H1 (cell line): Measurements from ENCODE around the gene CGNL1. TPM values are rescaled to one million over a fixed set of nuclear protein-coding genes. Genes with fewer than 3 reads are reported as not detected.

ENCODE experiments used
- CTCF ChIA-PET: fragments of 300-600 bp; sonication (Branson Sonifier 250); formaldehyde crosslinking; loops from one replicate; lab custom pipeline; 2021; ENCODE audit not compliant: partially characterized antibody; lab: Charles Lee
- POLR2A ChIA-PET: fragments of 300-600 bp; sonication (Branson Sonifier 250); formaldehyde crosslinking; loops from one replicate; lab custom pipeline; 2021; ENCODE audit warnings: inconsistent platforms; ENCODE audit not compliant: partially characterized antibody; lab: Charles Lee
- DNase-seq, 2 experiments: peaks; one replicate each; pipeline versions ENCODE4 v3.0.0 to v3.0.0-alpha.2; 2010 to 2022; ENCODE audit warnings: low spot score in 2 of 2, low read depth in 1 of 2, mixed read lengths in 1 of 2
- FAIRE-seq: peaks from 2 replicates; lab custom pipeline; 2011; peaks lifted over from hg19 to GRCh38; lab: Jason Lieb, UNC
- H2AFZ ChIP-seq: 2 replicates; pipeline ENCODE4 v1.8.1; 2012; ENCODE audit warnings: low read length, inconsistent platforms
- H2AK5ac ChIP-seq: 2 replicates; pipeline ENCODE4 v1.6.1; 2013; ENCODE audit warnings: low read depth, low read length
- H2BK120ac ChIP-seq: replicated peaks from 2 replicates; pipeline ENCODE3; 2013; ENCODE audit warnings: low read depth, low read length, inconsistent platforms
- H2BK12ac ChIP-seq: 2 replicates; pipeline ENCODE4 v1.6.1; 2013; ENCODE audit warnings: low read depth, low read length
- H2BK15ac ChIP-seq: 2 replicates; pipeline ENCODE4 v1.6.1; 2013; ENCODE audit warnings: low read length
- H2BK20ac ChIP-seq: 2 replicates; pipeline ENCODE4 v1.6.1; 2013; ENCODE audit warnings: low read length
- H2BK5ac ChIP-seq: 2 replicates; pipeline ENCODE4 v1.6.1; 2013; ENCODE audit warnings: low read depth, low read length
- H3K14ac ChIP-seq: 2 replicates; pipeline ENCODE4 v1.6.1; 2013; ENCODE audit warnings: inconsistent platforms; ENCODE audit not compliant: insufficient read length
- H3K18ac ChIP-seq: 2 replicates; pipeline ENCODE4 v1.6.1; 2013; ENCODE audit warnings: low read length; ENCODE audit errors: extremely low read depth
- H3K23ac ChIP-seq: 2 replicates; pipeline ENCODE4 v1.6.1; 2013; ENCODE audit warnings: inconsistent platforms; ENCODE audit not compliant: insufficient read length
- H3K23me2 ChIP-seq: 2 replicates; pipeline ENCODE4 v1.6.1; 2013; ENCODE audit warnings: low read depth, low read length
- H3K27ac ChIP-seq: 2 replicates; pipeline ENCODE4 v1.6.1; 2011; ENCODE audit warnings: low read depth, low read length, inconsistent platforms
- H3K27me3 ChIP-seq, 4 experiments: replicated peaks in 1 of 4; 1 replicate in 1 of 4; 2 replicates in 3 of 4; pipeline versions ENCODE4 v1.6.1 to v1.8.1; 2011 to 2013; ENCODE audit warnings: low read length in 3 of 4, mild to moderate bottlenecking in 3 of 4, inconsistent platforms in 2 of 4, mixed read lengths in 2 of 4, moderate library complexity in 1 of 4; ENCODE audit not compliant: control insufficient read depth in 3 of 4, insufficient read depth in 3 of 4; ENCODE audit errors: extremely low read depth in 1 of 4
- H3K36me3 ChIP-seq, 4 experiments: 2 replicates each; pipeline versions ENCODE4 v1.6.1 to v1.8.1; 2011 to 2013; ENCODE audit warnings: mild to moderate bottlenecking in 4 of 4, low read length in 3 of 4, moderate library complexity in 2 of 4, control low read depth in 1 of 4, inconsistent platforms in 1 of 4; ENCODE audit not compliant: insufficient read depth in 4 of 4, control insufficient read depth in 2 of 4
- H3K4ac ChIP-seq: replicated peaks from 2 replicates; pipeline ENCODE3; 2013; ENCODE audit warnings: low read length, low read depth, mixed read lengths, inconsistent platforms; ENCODE audit not compliant: insufficient read length
- H3K4me1 ChIP-seq, 4 experiments: replicated peaks in 1 of 4; 1 replicate in 1 of 4; 2 replicates in 3 of 4; pipeline versions ENCODE4 v1.6.1 to v1.8.1; 2011 to 2013; ENCODE audit warnings: low read length in 3 of 4, inconsistent platforms in 2 of 4, mixed read lengths in 1 of 4; ENCODE audit not compliant: insufficient read depth in 4 of 4, control insufficient read depth in 3 of 4
- H3K4me2 ChIP-seq, 2 experiments: 2 replicates each; pipeline versions ENCODE4 v1.6.1 to v1.8.1; 2011 to 2013; ENCODE audit warnings: low read depth in 2 of 2, low read length in 2 of 2, control low read depth in 1 of 2, inconsistent platforms in 1 of 2, mild to moderate bottlenecking in 1 of 2; ENCODE audit not compliant: insufficient read depth in 1 of 2
- H3K4me3 ChIP-seq, 4 experiments: fragments of 200-600, 300-600 bp in 1 of 4; sonication (generic), shearing (Covaris generic), sonication (Bioruptor Twin) in 1 of 4; 2 replicates each; pipeline versions ENCODE4 v1.5.1 to v1.8.1; 2011 to 2016; ENCODE audit warnings: low read length in 4 of 4, low read depth in 3 of 4, control low read depth in 2 of 4, inconsistent platforms in 2 of 4, mild to moderate bottlenecking in 2 of 4, mixed read lengths in 1 of 4, moderate library complexity in 1 of 4; ENCODE audit not compliant: insufficient read depth in 2 of 4; ENCODE audit errors: extremely low read depth in 1 of 4
- H3K56ac ChIP-seq: replicated peaks from 2 replicates; pipeline ENCODE3; 2013; ENCODE audit warnings: low read depth, mild to moderate bottlenecking, mixed read lengths, low read length, inconsistent platforms; ENCODE audit not compliant: insufficient read length
- H3K79me1 ChIP-seq: 2 replicates; pipeline ENCODE4 v1.6.1; 2013; ENCODE audit warnings: low read depth, low read length, control low read depth
- H3K79me2 ChIP-seq, 2 experiments: 2 replicates each; pipeline versions ENCODE4 v1.6.1 to v1.8.1; 2012 to 2013; ENCODE audit warnings: low read length in 2 of 2, mild to moderate bottlenecking in 2 of 2, inconsistent platforms in 1 of 2; ENCODE audit not compliant: insufficient read depth in 2 of 2, control insufficient read depth in 1 of 2
- H3K9ac ChIP-seq, 4 experiments: replicated peaks in 1 of 4; 1 replicate in 1 of 4; 2 replicates in 3 of 4; pipeline versions ENCODE4 v1.6.1 to v1.8.1; 2011 to 2013; ENCODE audit warnings: low read depth in 3 of 4, low read length in 3 of 4, control low read depth in 2 of 4, mild to moderate bottlenecking in 2 of 4, moderate library complexity in 2 of 4, inconsistent platforms in 1 of 4; ENCODE audit errors: extremely low read depth in 1 of 4
- H3K9me3 ChIP-seq, 2 experiments: 2 replicates each; pipeline versions ENCODE4 v1.6.1 to v1.8.1; 2012 to 2013; ENCODE audit warnings: mild to moderate bottlenecking in 2 of 2, moderate library complexity in 2 of 2, control low read depth in 1 of 2, inconsistent platforms in 1 of 2, low read depth in 1 of 2, low read length in 1 of 2, mixed read lengths in 1 of 2; ENCODE audit not compliant: insufficient read depth in 2 of 2
- H4K20me1 ChIP-seq, 2 experiments: replicated peaks in 1 of 2; 2 replicates each; pipeline versions ENCODE3 to v1.8.1; 2011 to 2013; ENCODE audit warnings: inconsistent platforms in 2 of 2, low read length in 2 of 2, mild to moderate bottlenecking in 1 of 2; ENCODE audit not compliant: insufficient read depth in 2 of 2, control insufficient read depth in 1 of 2
- H4K5ac ChIP-seq: 2 replicates; pipeline ENCODE4 v1.6.1; 2013; ENCODE audit warnings: low read length, low read depth, mixed read lengths, inconsistent platforms; ENCODE audit not compliant: insufficient read length
- H4K8ac ChIP-seq: 2 replicates; pipeline ENCODE4 v1.8.0; 2013; ENCODE audit warnings: mild to moderate bottlenecking, moderate library complexity, low read length, inconsistent platforms; ENCODE audit not compliant: insufficient read depth; ENCODE audit errors: extremely low read depth
- H4K91ac ChIP-seq: replicated peaks from 2 replicates; pipeline ENCODE3; 2013; ENCODE audit warnings: low read length, mixed read lengths, inconsistent platforms; ENCODE audit not compliant: insufficient read length
- ASH2L ChIP-seq: fragments of 200-600, 300-600 bp; sonication (generic); IDR thresholded peaks from one replicate; pipeline ENCODE4 v1.7.1; 2017; ENCODE audit warnings: low read length
- CHD1 ChIP-seq: IDR thresholded peaks from 2 replicates; pipeline ENCODE4 v1.6.1; 2012; ENCODE audit warnings: low read depth, low read length, improper control_type of control experiment
- CTBP2 ChIP-seq: IDR thresholded peaks from 2 replicates; pipeline ENCODE4 v1.7.0; 2011; ENCODE audit warnings: borderline replicate concordance, mild to moderate bottlenecking, moderate library complexity, mixed read lengths, low read length; ENCODE audit not compliant: insufficient read depth, insufficient read length
- EP300 ChIP-seq, 2 experiments: IDR thresholded peaks; 1 replicate in 1 of 2; 2 replicates in 1 of 2; pipeline ENCODE4 v1.6.1; 2011 to 2012; ENCODE audit warnings: low read depth in 2 of 2, low read length in 2 of 2, mild to moderate bottlenecking in 2 of 2, borderline replicate concordance in 1 of 2, inconsistent platforms in 1 of 2, moderate library complexity in 1 of 2
- EZH2 ChIP-seq: fragments of 200-600 bp; sonication (generic); IDR thresholded peaks from 2 replicates; pipeline ENCODE4 v1.7.1; 2012; ENCODE audit warnings: low read depth, mild to moderate bottlenecking, moderate library complexity, low read length, inconsistent platforms; ENCODE audit not compliant: severe bottlenecking
- GABPA ChIP-seq: IDR thresholded peaks from 2 replicates; pipeline ENCODE4 v1.6.1; 2011; ENCODE audit warnings: mild to moderate bottlenecking, low read length, moderate library complexity, borderline replicate concordance; ENCODE audit not compliant: insufficient read depth
- HDAC2 ChIP-seq, 2 experiments: fragments of 300-600 bp in 1 of 2; sonication (generic) in 1 of 2; IDR thresholded peaks; 2 replicates each; pipeline ENCODE4 v1.6.1; 2011 to 2012; ENCODE audit warnings: low read depth in 2 of 2, low read length in 2 of 2, mild to moderate bottlenecking in 2 of 2, moderate library complexity in 2 of 2, borderline replicate concordance in 1 of 2, inconsistent platforms in 1 of 2
- HDAC6 ChIP-seq: IDR thresholded peaks from one replicate; pipeline ENCODE4 v1.7.1; 2012; ENCODE audit warnings: low read depth, mild to moderate bottlenecking, inconsistent platforms, low read length, moderate library complexity
- RNF2 ChIP-seq: fragments of 200-900, 300-1000 bp; sonication (generic); IDR thresholded peaks from 2 replicates; pipeline ENCODE4 v1.7.1; 2016; ENCODE audit warnings: borderline replicate concordance, low read depth, mild to moderate bottlenecking, antibody characterized with exemption, low read length; ENCODE audit not compliant: poor library complexity, severe bottlenecking; ENCODE audit errors: missing control alignments
- TCF12 ChIP-seq: IDR thresholded peaks from 2 replicates; pipeline ENCODE4 v1.6.1; 2011; ENCODE audit warnings: low read depth, mild to moderate bottlenecking, low read length
- polyA plus RNA-seq, 7 experiments: library from polyadenylated mRNA; depleted of rRNA in 3 of 7; stranded (reverse) in 5 of 7; unstranded in 2 of 7; fragments of >200 nt in 5 of 7; fragments of 200-250 nt in 2 of 7; gene quantifications; 1 replicate in 5 of 7; 2 replicates in 1 of 7; 4 replicates in 1 of 7; pipeline versions ENCODE4 v1.2.1 to v1.2.3, GENCODE V29; 2011 to 2013; ENCODE audit warnings: missing spikeins in 2 of 7, mixed read lengths in 2 of 7
- total RNA-seq: library from RNA; stranded (reverse); fragmentation: NEBNext Ultra II Directional; extraction: Animal tissue kit (Norgen Biotek cat#: 25700); gene quantifications from 2 replicates; pipeline ENCODE4 v1.2.1, GENCODE V29; 2021

CGNL1 gene
- total and polyA plus RNA-seq, 2 of the 8 experiments (the other 6 are each of a cell fraction or from before 2014, with no cell fraction given): 21.8 to 75.6 TPM

DNA sequence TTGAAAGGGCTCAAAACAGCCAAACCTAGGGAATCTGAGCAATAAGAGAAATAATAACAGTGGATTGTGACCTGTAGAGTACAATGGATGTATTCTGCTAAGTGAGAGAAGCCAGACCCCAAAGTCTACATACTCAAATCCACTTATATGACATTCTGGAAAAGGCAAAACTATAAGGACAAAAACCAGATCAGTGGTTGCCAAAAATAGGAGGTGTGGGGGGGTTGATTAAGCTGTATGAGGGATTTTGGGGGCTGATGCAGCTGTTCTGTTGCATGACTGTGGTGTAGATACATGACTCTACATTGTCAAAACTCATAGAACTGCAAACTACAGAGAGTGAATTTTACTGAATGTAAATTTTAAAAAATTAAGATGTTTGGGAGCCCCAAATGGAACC, 20.1 kb upstream of the CGNL1 start:
- Histone ChIP-seq H3K14ac (no peak overlapping the region), H4K5ac (no peak overlapping the region), H3K4me1 (peaks cover 2 to 28% (median 13%) of the 10 kb centered on the region in 4 experiments; a peak in 5 of 7 replicates), H2BK12ac (peak overlapping the region; percentile 70; the same call in 1 of the 2 replicates), H3K27me3 (no peaks in the 10 kb centered on the region), H3K56ac (no peak overlapping the region), H3K79me1 (no peaks in the 10 kb centered on the region), H3K23me2 (no peaks in the 10 kb centered on the region), H4K20me1 (no peaks in the 10 kb centered on the region), H2BK5ac (peak overlapping the region; percentile 72; the same call in 1 of the 2 replicates)
- CTCF ChIA-PET: interaction anchor here (0.6 to 8.5 kb wide), 18 partner anchors 8 to 172 kb away, joined by 3 to 56 read pairs (median 5); no protein-coding TSS in a partner anchor
- no peak for TF ChIP-seq CHD1
- no peak for TF ChIP-seq RNF2
- TF ChIP-seq HDAC2 (IDR thresholded peaks at IDR 0.05; ENCODE audit: borderline replicate concordance in 1 of 2, low read depth in 2 of 2, low read length in 2 of 2): no peak
- no peak for TF ChIP-seq HDAC6
- no peak for TF ChIP-seq EP300 (IDR thresholded peaks at IDR 0.05; ENCODE audit: borderline replicate concordance in 1 of 2, low read depth in 2 of 2, low read length in 2 of 2)
- no peak for TF ChIP-seq EZH2
- no peak for TF ChIP-seq GABPA
- TF ChIP-seq ASH2L: no peak
- no peak for TF ChIP-seq TCF12
- TF ChIP-seq CTBP2: no peak
- TF ChIP-seq, all 59 proteins: peak for 0
- no peak overlapping the region for H4K8ac ChIP-seq
- no peak overlapping the region for H3K4me2 ChIP-seq
- H3K18ac ChIP-seq: no peak overlapping the region
- H2BK20ac ChIP-seq: peak overlapping the region; percentile 98
- H3K27ac ChIP-seq: no peak overlapping the region
- no peak overlapping the region for H3K9ac ChIP-seq
- H3K9me3 ChIP-seq: 0 out of 4 replicates have a peak, but pooled peaks cover 0 to 3% of the 10 kb centered on the region in 2 experiments
- peak overlapping the region; percentile 52 for H4K91ac ChIP-seq
- no peak overlapping the region; a peak in 1 of 8 replicates for H3K4me3 ChIP-seq
- H3K36me3 ChIP-seq: no peaks in the 10 kb centered on the region
- DNase-seq (no peak), FAIRE-seq (no peak)
- H3K23ac ChIP-seq: no peak overlapping the region
- H2AFZ ChIP-seq: no peak overlapping the region
- no peaks in the 10 kb centered on the region for H3K79me2 ChIP-seq
- H2AK5ac ChIP-seq: no peak overlapping the region; the same call in 1 of the 2 replicates
- H3K4ac ChIP-seq: peak overlapping the region; percentile 24
- H2BK15ac ChIP-seq: no peak overlapping the region
- no peak overlapping the region for H2BK120ac ChIP-seq
- POLR2A ChIA-PET: interaction anchor here (1.2 to 1.9 kb wide), 2 partner anchors 20 to 28 kb away, joined by 3 to 11 read pairs; partner anchors contain the start of gene CGNL1
